Endothelial cell of umbilical vein (primary cell): ENCODE results near the gene CNTLN. TPM values are rescaled to one million over a fixed set of nuclear protein-coding genes. Genes with fewer than 3 reads are reported as not detected.

ENCODE experiments used
- BruUV-seq: library from RNA; stranded (reverse); fragments of 400-500 nt; replicated peaks from 2 replicates; lab custom pipeline; 2021; lab: Mats Ljungman, UMichigan
- CTCF ChIA-PET: fragments of 300-600, 350-600 bp; sonication (Branson Sonifier 250); formaldehyde crosslinking; loops from one replicate; lab custom pipeline; 2021; ENCODE audit warnings: antibody characterized with exemption, inconsistent platforms; lab: Charles Lee
- POLR2A ChIA-PET: fragments of 300-600, 350-600 bp; sonication (Branson Sonifier 250); formaldehyde crosslinking; loops from one replicate; lab custom pipeline; 2021; ENCODE audit warnings: antibody characterized with exemption, inconsistent platforms; lab: Charles Lee
- DNase-seq: peaks from one replicate; pipeline ENCODE4 v3.0.0-alpha.2; 2011; ENCODE audit warnings: low read depth, low spot score
- FAIRE-seq: peaks from 2 replicates; lab custom pipeline; 2011; peaks lifted over from hg19 to GRCh38; lab: Jason Lieb, UNC
- H2AFZ ChIP-seq: 2 replicates; pipeline ENCODE4 v1.6.0; 2012; ENCODE audit warnings: low read depth, low read length, control low read depth, inconsistent platforms
- H3K27ac ChIP-seq: 2 replicates; pipeline ENCODE4 v1.5.1; 2011; ENCODE audit warnings: low read depth, mild to moderate bottlenecking, control low read depth, low read length, moderate library complexity; ENCODE audit not compliant: insufficient read depth
- H3K27me3 ChIP-seq, 2 experiments: 2 replicates each; pipeline versions ENCODE4 v1.6.0 to v1.6.1; 2011; ENCODE audit warnings: low read length in 2 of 2, mixed read lengths in 1 of 2; ENCODE audit not compliant: control insufficient read depth in 2 of 2, insufficient read depth in 2 of 2
- H3K36me3 ChIP-seq, 2 experiments: 2 replicates in 1 of 2; 3 replicates in 1 of 2; pipeline ENCODE4 v1.5.1; 2011; ENCODE audit warnings: low read length in 2 of 2, mild to moderate bottlenecking in 1 of 2, moderate library complexity in 1 of 2; ENCODE audit not compliant: control insufficient read depth in 2 of 2, insufficient read depth in 2 of 2; ENCODE audit errors: extremely low read depth in 1 of 2
- H3K4me1 ChIP-seq: 3 replicates; pipeline ENCODE4 v1.5.1; 2011; ENCODE audit warnings: mild to moderate bottlenecking, low read length; ENCODE audit not compliant: control insufficient read depth, insufficient read depth; ENCODE audit errors: extremely low read depth
- H3K4me2 ChIP-seq: 2 replicates; pipeline ENCODE4 v1.6.1; 2011; ENCODE audit warnings: low read length, control low read depth, mixed read lengths; ENCODE audit not compliant: insufficient read depth
- H3K4me3 ChIP-seq, 3 experiments: fragments of 200-600 bp in 1 of 3; sonication (generic), shearing (Covaris generic) in 1 of 3; replicated peaks in 1 of 3; 2 replicates each; pipeline ENCODE4 v1.5.1; 2011 to 2016; ENCODE audit warnings: control low read depth in 3 of 3, low read length in 3 of 3, mild to moderate bottlenecking in 2 of 3, inconsistent platforms in 1 of 3, low read depth in 1 of 3, moderate library complexity in 1 of 3; ENCODE audit not compliant: insufficient read depth in 1 of 3
- H3K79me2 ChIP-seq: 2 replicates; pipeline ENCODE4 v1.6.0; 2012; ENCODE audit warnings: low read length, inconsistent platforms; ENCODE audit not compliant: control insufficient read depth, insufficient read depth
- H3K9ac ChIP-seq: replicated peaks from 2 replicates; pipeline ENCODE3; 2011; ENCODE audit warnings: low read length, control low read depth; ENCODE audit not compliant: insufficient read depth; ENCODE audit errors: extremely low read depth
- H3K9me1 ChIP-seq: replicated peaks from 3 replicates; pipeline ENCODE4 v1.6.0; 2011; ENCODE audit warnings: mild to moderate bottlenecking, low read length; ENCODE audit not compliant: control insufficient read depth, insufficient read depth; ENCODE audit errors: extremely low read depth
- H3K9me3 ChIP-seq: replicated peaks from 2 replicates; pipeline ENCODE4 v1.5.1; 2012; ENCODE audit warnings: low read length, inconsistent platforms; ENCODE audit not compliant: control insufficient read depth, insufficient read depth
- H4K20me1 ChIP-seq: replicated peaks from 2 replicates; pipeline ENCODE3; 2011; ENCODE audit warnings: mild to moderate bottlenecking, low read length; ENCODE audit not compliant: control insufficient read depth, insufficient read depth; ENCODE audit errors: extremely low read depth
- EZH2 ChIP-seq: IDR thresholded peaks from 2 replicates; pipeline ENCODE4 v1.6.1; 2012; ENCODE audit warnings: borderline replicate concordance, low read depth, mild to moderate bottlenecking, moderate library complexity, low read length, inconsistent platforms; ENCODE audit not compliant: severe bottlenecking
- FOS ChIP-seq: IDR thresholded peaks from 2 replicates; pipeline ENCODE4 v1.6.1; 2011; ENCODE audit warnings: mild to moderate bottlenecking, low read length, moderate library complexity, borderline replicate concordance; ENCODE audit not compliant: insufficient read depth
- GATA2 ChIP-seq: IDR thresholded peaks from 2 replicates; pipeline ENCODE4 v1.7.0; 2011; ENCODE audit warnings: low read depth, mild to moderate bottlenecking, moderate library complexity, mixed read lengths, low read length; ENCODE audit not compliant: insufficient read length, insufficient read depth
- JUN ChIP-seq: IDR thresholded peaks from 2 replicates; pipeline ENCODE4 v1.6.1; 2011; ENCODE audit warnings: borderline replicate concordance, low read depth; ENCODE audit not compliant: insufficient read length, insufficient read depth
- MYC ChIP-seq: IDR thresholded peaks from one replicate; pipeline ENCODE4 v1.6.1; 2011; ENCODE audit warnings: mild to moderate bottlenecking, low read depth, low read length
- POLR2A ChIP-seq: IDR thresholded peaks from 2 replicates; pipeline ENCODE4 v1.6.1; 2012; ENCODE audit warnings: low read depth, mild to moderate bottlenecking, control low read depth, low read length
- POLR2AphosphoS5 ChIP-seq: IDR thresholded peaks from 2 replicates; pipeline ENCODE4 v1.6.1; 2012; ENCODE audit warnings: low read depth, mild to moderate bottlenecking, control low read depth, low read length, moderate library complexity; ENCODE audit not compliant: insufficient read depth
- dilution Hi-C: fragments of 300-500 bp; cut with MboI; formaldehyde crosslinking; loops from one replicate; pipeline ENCODE4 v1.15.0; 2019; ENCODE audit warnings: low sequenced_read_pairs; ENCODE audit not compliant: extremely low pct_ligation_motif_present
- intact Hi-C: fragments of 100-400 bp; cut with micrococcal nuclease; formaldehyde crosslinking; loops from one replicate; pipeline ENCODE4 v1.10.0; 2022
- polyA plus RNA-seq, 4 experiments: library from polyadenylated mRNA; depleted of rRNA in 3 of 4; stranded (reverse) in 3 of 4; unstranded in 1 of 4; fragments of >200 nt; gene quantifications; 2 replicates each; pipeline versions ENCODE4 v1.2.1 to v1.2.3, GENCODE V29; 2011 to 2012; ENCODE audit warnings: missing spikeins in 1 of 4
- total RNA-seq: library from RNA; stranded (reverse); gene quantifications from 2 replicates; pipeline ENCODE4 v1.2.3, GENCODE V29; 2021
- TF ChIP-seq, protein P1 (sequence below), 2 donors: IDR thresholded peaks; 1 replicate in 1 of 2; 2 replicates in 1 of 2; pipeline ENCODE4 v1.5.1; 2011; ENCODE audit warnings: low read length in 2 of 2, mild to moderate bottlenecking in 2 of 2, moderate library complexity in 2 of 2, control low read depth in 1 of 2, inconsistent platforms in 1 of 2, low read depth in 1 of 2; ENCODE audit not compliant: insufficient read depth in 1 of 2; ENCODE audit errors: extremely low read depth in 1 of 2
- TF ChIP-seq, protein P2 (sequence below): IDR thresholded peaks from 2 replicates; pipeline ENCODE4 v1.6.1; 2011; ENCODE audit not compliant: insufficient read depth, insufficient read length

CNTLN gene
- total and polyA plus RNA-seq, 2 donors (not counting 3 experiments of a cell fraction or from before 2014, with no cell fraction given), result 3.5 to 15.8 TPM

DNA sequence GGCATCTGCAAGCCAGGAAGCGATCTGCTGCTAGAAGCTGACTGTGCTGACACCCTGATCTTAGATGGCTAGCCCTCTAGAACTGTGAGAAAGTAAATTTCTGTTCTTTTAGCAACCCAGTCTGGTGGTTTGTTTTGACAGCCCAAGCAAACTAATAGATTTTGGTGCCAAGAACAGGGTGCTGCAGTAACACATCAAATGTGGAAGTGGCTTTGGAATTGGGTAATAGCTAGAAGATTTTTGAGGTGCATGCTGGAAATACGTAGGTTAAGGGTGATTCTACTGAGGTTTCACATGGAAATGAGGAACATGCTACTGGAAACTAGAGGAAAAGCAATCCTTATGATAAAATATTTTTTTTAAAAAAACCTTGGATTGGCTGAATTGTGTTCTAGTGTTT, 290.5 kb downstream of the CNTLN start:
- intact Hi-C loops, result no loop called here
- H3K36me3 ChIP-seq, result no peaks in the 10 kb centered on the region
- no peak for DNase-seq
- no peak overlapping the region for H3K9ac ChIP-seq
- TF ChIP-seq, protein P1, sequence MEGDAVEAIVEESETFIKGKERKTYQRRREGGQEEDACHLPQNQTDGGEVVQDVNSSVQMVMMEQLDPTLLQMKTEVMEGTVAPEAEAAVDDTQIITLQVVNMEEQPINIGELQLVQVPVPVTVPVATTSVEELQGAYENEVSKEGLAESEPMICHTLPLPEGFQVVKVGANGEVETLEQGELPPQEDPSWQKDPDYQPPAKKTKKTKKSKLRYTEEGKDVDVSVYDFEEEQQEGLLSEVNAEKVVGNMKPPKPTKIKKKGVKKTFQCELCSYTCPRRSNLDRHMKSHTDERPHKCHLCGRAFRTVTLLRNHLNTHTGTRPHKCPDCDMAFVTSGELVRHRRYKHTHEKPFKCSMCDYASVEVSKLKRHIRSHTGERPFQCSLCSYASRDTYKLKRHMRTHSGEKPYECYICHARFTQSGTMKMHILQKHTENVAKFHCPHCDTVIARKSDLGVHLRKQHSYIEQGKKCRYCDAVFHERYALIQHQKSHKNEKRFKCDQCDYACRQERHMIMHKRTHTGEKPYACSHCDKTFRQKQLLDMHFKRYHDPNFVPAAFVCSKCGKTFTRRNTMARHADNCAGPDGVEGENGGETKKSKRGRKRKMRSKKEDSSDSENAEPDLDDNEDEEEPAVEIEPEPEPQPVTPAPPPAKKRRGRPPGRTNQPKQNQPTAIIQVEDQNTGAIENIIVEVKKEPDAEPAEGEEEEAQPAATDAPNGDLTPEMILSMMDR (IDR thresholded peaks at IDR 0.05; ENCODE audit: extremely low read depth in 1 of 2, insufficient read depth in 1 of 2, low read depth in 1 of 2, low read length in 2 of 2), result no peak
- TF ChIP-seq GATA2, result no peak
- no peak for TF ChIP-seq POLR2AphosphoS5
- no peak for TF ChIP-seq EZH2
- TF ChIP-seq MYC, result no peak
- TF ChIP-seq, protein P2, sequence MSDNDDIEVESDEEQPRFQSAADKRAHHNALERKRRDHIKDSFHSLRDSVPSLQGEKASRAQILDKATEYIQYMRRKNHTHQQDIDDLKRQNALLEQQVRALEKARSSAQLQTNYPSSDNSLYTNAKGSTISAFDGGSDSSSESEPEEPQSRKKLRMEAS, result no peak
- TF ChIP-seq POLR2A, result no peak
- no peak for TF ChIP-seq FOS
- TF ChIP-seq JUN, result no peak
- FAIRE-seq, result no peak
- dilution Hi-C loops, result no loop called here
- H3K27me3 ChIP-seq, result no peaks in the 10 kb centered on the region
- no peak overlapping the region for H2AFZ ChIP-seq
- no peak overlapping the region for H3K4me3 ChIP-seq
- H3K27ac ChIP-seq, result no peak overlapping the region
- H3K9me3 ChIP-seq, result no peaks in the 10 kb centered on the region
- no peaks in the 10 kb centered on the region for H4K20me1 ChIP-seq
- H3K4me2 ChIP-seq, result no peak overlapping the region
- POLR2A ChIA-PET, result no interaction called here
- H3K9me1 ChIP-seq, result no peaks in the 10 kb centered on the region
- CTCF ChIA-PET, result interaction anchor here (1.2 kb wide), 1 partner anchor 16 kb away, joined by 3 read pairs; no protein-coding TSS in a partner anchor
- H3K79me2 ChIP-seq, result no peaks in the 10 kb centered on the region
- no peaks in the 10 kb centered on the region for H3K4me1 ChIP-seq
- no TSS peak for BruUV-seq
